GM18909 (cell line): Measurements from ENCODE around the gene CCDC27.

Experiments
- ATAC-seq: cut with Tn5 transposase; IDR thresholded peaks from one replicate; pipeline ENCODE4 v1.9.1; 2021; ENCODE audit warnings: mild to moderate bottlenecking; ENCODE audit not compliant: unreplicated experiment, poor library complexity

CCDC27 gene

GRCh38 chr1:3752400-3752945 is at the start of gene CCDC27:
Gene CCDC27, plus strand, starts transcription at chr1:3752450. Its CDS starts 32 bp downstream, at chr1:3752482.
- no peak for ATAC-seq

GRCh38 chr1:3702528-3702927 is 49.7 kb upstream of the CCDC27 start:
- no peak for ATAC-seq

- no peak for ATAC-seq
Measured at GRCh38 chr1:3702990-3703728, 49.1 kb upstream of the CCDC27 start.

GRCh38 chr1:3703786-3704371 is 48.4 kb upstream of the CCDC27 start:
- ATAC-seq: no peak

- no peak for ATAC-seq
Measured at GRCh38 chr1:3705341-3705950, 46.8 kb upstream of the CCDC27 start.

GRCh38 chr1:3706651-3707297 is 45.5 kb upstream of the CCDC27 start:
- ATAC-seq: no peak

- no peak for ATAC-seq
Measured at GRCh38 chr1:3707298-3707938, 44.8 kb upstream of the CCDC27 start.

GRCh38 chr1:3707939-3708328 is 44.3 kb upstream of the CCDC27 start:
- ATAC-seq: no peak

- ATAC-seq: no peak
Measured at GRCh38 chr1:3708791-3709190, 43.5 kb upstream of the CCDC27 start.

- ATAC-seq: no peak
Measured at GRCh38 chr1:3710251-3710650, 42.0 kb upstream of the CCDC27 start.

- no peak for ATAC-seq
Measured at GRCh38 chr1:3711381-3711779, 40.9 kb upstream of the CCDC27 start.

GRCh38 chr1:3711780-3712451 is 40.3 kb upstream of the CCDC27 start:
- ATAC-seq: no peak

- no peak for ATAC-seq
Measured at GRCh38 chr1:3712573-3713535, 39.4 kb upstream of the CCDC27 start.

- ATAC-seq: no peak
Measured at GRCh38 chr1:3713840-3714239, 38.4 kb upstream of the CCDC27 start.

GRCh38 chr1:3714284-3714741 is 37.9 kb upstream of the CCDC27 start:
- ATAC-seq: no peak

GRCh38 chr1:3714814-3715213 is 37.4 kb upstream of the CCDC27 start:
- ATAC-seq: no peak

GRCh38 chr1:3716351-3716750 is 35.9 kb upstream of the CCDC27 start:
- ATAC-seq: no peak

GRCh38 chr1:3717041-3717714 is 35.1 kb upstream of the CCDC27 start:
- ATAC-seq: no peak
